Panc1 (cell line): Measurements from ENCODE around the gene CDKAL1.

ENCODE experiments used
- CTCF ChIP-seq: fragments of 450-650 bp; IDR thresholded peaks from 2 replicates; pipeline ENCODE4 v1.5.1; 2017; ENCODE audit warnings: mild to moderate bottlenecking
- REST ChIP-seq, 2 experiments: IDR thresholded peaks; 2 replicates each; pipeline ENCODE4 v1.6.1; 2011 to 2012; ENCODE audit warnings: low read depth in 2 of 2, control low read depth in 1 of 2, low read length in 1 of 2, mild to moderate bottlenecking in 1 of 2, moderate library complexity in 1 of 2; ENCODE audit not compliant: insufficient read depth in 1 of 2
- SIN3A ChIP-seq: IDR thresholded peaks from 2 replicates; pipeline ENCODE4 v1.6.1; 2012; ENCODE audit warnings: low read depth, mild to moderate bottlenecking, low read length, moderate library complexity, borderline replicate concordance; ENCODE audit not compliant: insufficient read depth

GRCh38 chr6:21278375-21278745 lies 744.1 kb downstream of the CDKAL1 start:
- TF ChIP-seq REST (IDR thresholded peaks at IDR 0.05; ENCODE audit: insufficient read depth in 1 of 2, low read depth in 2 of 2, low read length in 1 of 2): no peak
- TF ChIP-seq SIN3A: no peak
- TF ChIP-seq CTCF: no peak
